A673 (cell line): ENCODE data around the gene TAF5L. TPM values are rescaled to one million over a fixed set of nuclear protein-coding genes. Genes with fewer than 3 reads are reported as not detected.
"Not testable (repeated sequence)": the region's sequence is repeated elsewhere in the genome, so short reads cannot be mapped to it uniquely, and the experiment has no call there.

Experiments
- BruUV-seq: library from RNA; stranded (reverse); fragments of 400-500 nt; replicated peaks from 2 replicates; lab custom pipeline; 2021; lab: Mats Ljungman, UMichigan
- CTCF ChIA-PET: fragments of 300-600 bp; sonication (Branson Sonifier 250); formaldehyde crosslinking; loops from one replicate; lab custom pipeline; 2022; ENCODE audit warnings: antibody characterized with exemption; lab: Charles Lee
- POLR2A ChIA-PET: fragments of 300-600 bp; sonication (Branson Sonifier 250); formaldehyde crosslinking; loops from one replicate; lab custom pipeline; 2022; ENCODE audit warnings: antibody characterized with exemption; ENCODE audit not compliant: low non-redundant PET; lab: Charles Lee
- DNase-seq: peaks from one replicate; pipeline ENCODE4 v3.0.0-alpha.2; 2015; ENCODE audit warnings: low spot score
- H3K27ac ChIP-seq: fragments of 200-600 bp; sonication (generic); 2 replicates; pipeline ENCODE4 v1.5.1; 2016; ENCODE audit warnings: mixed run types, low read depth, mild to moderate bottlenecking, mixed read lengths, antibody characterized with exemption, low read length; ENCODE audit not compliant: poor library complexity, severe bottlenecking
- H3K27me3 ChIP-seq: fragments of 200-600 bp; sonication (generic); replicated peaks from 2 replicates; pipeline ENCODE4 v1.6.1; 2017; ENCODE audit warnings: mixed run types, low read depth, mild to moderate bottlenecking, mixed read lengths, antibody characterized with exemption, low read length; ENCODE audit not compliant: insufficient read depth, poor library complexity
- H3K36me3 ChIP-seq: fragments of 200-600 bp; sonication (generic); 2 replicates; pipeline ENCODE4 v1.6.1; 2016; ENCODE audit warnings: mixed run types, mild to moderate bottlenecking, mixed read lengths, antibody characterized with exemption, low read length; ENCODE audit not compliant: insufficient read depth, poor library complexity, severe bottlenecking
- H3K4me1 ChIP-seq: fragments of 200-600 bp; sonication (generic); 2 replicates; pipeline ENCODE4 v1.6.1; 2017; ENCODE audit warnings: mixed run types, mild to moderate bottlenecking, mixed read lengths, antibody characterized with exemption, low read length; ENCODE audit not compliant: insufficient read depth, poor library complexity, severe bottlenecking
- H3K4me3 ChIP-seq: fragments of 200-600 bp; sonication (generic); 2 replicates; pipeline ENCODE4 v1.5.1; 2016; ENCODE audit warnings: low read depth, mixed run types, mild to moderate bottlenecking, mixed read lengths, low read length; ENCODE audit not compliant: poor library complexity, severe bottlenecking
- H3K9me3 ChIP-seq: fragments of 200-600 bp; sonication (generic); 2 replicates; pipeline ENCODE4 v1.6.1; 2016; ENCODE audit warnings: mixed run types, low read depth, mild to moderate bottlenecking, mixed read lengths, antibody characterized with exemption, low read length; ENCODE audit not compliant: poor library complexity, severe bottlenecking
- CTCF ChIP-seq: fragments of 300-800, 200-600 bp; sonication (generic); conservative IDR thresholded peaks from 2 replicates; pipeline ENCODE4 v1.5.1; 2017; ENCODE audit warnings: low read depth, mild to moderate bottlenecking, antibody characterized with exemption, low read length, moderate library complexity, mixed read lengths
- EZH2 ChIP-seq: fragments of 200-600 bp; sonication (generic); IDR thresholded peaks from 2 replicates; pipeline ENCODE4 v1.6.1; 2017; ENCODE audit warnings: borderline replicate concordance, low read depth, mild to moderate bottlenecking, mixed read lengths, antibody characterized with exemption, low read length; ENCODE audit not compliant: poor library complexity, severe bottlenecking
- intact Hi-C: fragments of 100-400 bp; cut with micrococcal nuclease; formaldehyde crosslinking; loops from one replicate; pipeline ENCODE4 v1.10.0; 2022; ENCODE audit not compliant: unreplicated experiment
- total RNA-seq: library from RNA; stranded (reverse); gene quantifications from 2 replicates; pipeline ENCODE4 v1.2.3, GENCODE V29; 2021

The TAF5L gene
- total RNA-seq, 1 experiment from 2014 or later, result 33.4 TPM

- no peak overlapping the region for H3K27ac ChIP-seq
- ChIA-PET POLR2A (no interaction called here), CTCF (no interaction called here)
- TF ChIP-seq EZH2 (no peak), CTCF (no peak)
- H3K36me3 ChIP-seq, result peaks cover 37% of the 10 kb centered on the region
- no peak overlapping the region for H3K4me3 ChIP-seq
- no peaks in the 10 kb centered on the region for H3K27me3 ChIP-seq
- no peaks in the 10 kb centered on the region for H3K4me1 ChIP-seq
- DNase-seq, result no peak
- BruUV-seq, result no TSS peak
- intact Hi-C loops, result no loop called here
- H3K9me3 ChIP-seq, result no peaks in the 10 kb centered on the region
Observed at GRCh38 chr1:229597877-229598276, 28.0 kb downstream of the TAF5L start.

- DNase-seq, result no peak
- Histone ChIP-seq H3K27me3 (no peaks in the 10 kb centered on the region), H3K9me3 (no peaks in the 10 kb centered on the region), H3K4me1 (no peaks in the 10 kb centered on the region), H3K27ac (no peak overlapping the region), H3K4me3 (no peak overlapping the region), H3K36me3 (peaks cover 30% of the 10 kb centered on the region)
- POLR2A ChIA-PET, result no interaction called here
- no TSS peak for BruUV-seq
- no peak for TF ChIP-seq CTCF
- no peak for TF ChIP-seq EZH2
- intact Hi-C loops, result no loop called here
- CTCF ChIA-PET, result no interaction called here
Observed at GRCh38 chr1:229596925-229597699, 28.8 kb downstream of the TAF5L start.

- CTCF ChIA-PET, H3K27ac ChIP-seq: not testable (repeated sequence)
Observed at GRCh38 chr1:229595876-229596275, 30.0 kb downstream of the TAF5L start.

More at GRCh38 chr1:229595876-229596275, 30.0 kb downstream of the TAF5L start:
- BruUV-seq, H3K4me1 ChIP-seq, H3K9me3 ChIP-seq, DNase-seq, intact Hi-C loops, H3K4me3 ChIP-seq, POLR2A ChIA-PET, H3K27me3 ChIP-seq: not testable (repeated sequence)
- peaks cover 20% of the 10 kb centered on the region for H3K36me3 ChIP-seq
